Measurements from ENCODE around the gene MIF4GD.
"Not testable (repeated sequence)": the region's sequence is repeated elsewhere in the genome, so short reads cannot be mapped to it uniquely, and the experiment has no call there.

The MIF4GD gene

GRCh38 chr17:75257228-75257627, 13.8 kb downstream of the MIF4GD start:
- DNase-seq: not testable (repeated sequence)

- not testable (repeated sequence) for DNase-seq
Observed at GRCh38 chr17:75255954-75256698, 14.9 kb downstream of the MIF4GD start.

- no peak for DNase-seq
Observed at GRCh38 chr17:75252039-75252816, 18.8 kb downstream of the MIF4GD start.

GRCh38 chr17:75250009-75250471, 21.0 kb downstream of the MIF4GD start:
- no peak for DNase-seq

GRCh38 chr17:75249564-75249963, 21.5 kb downstream of the MIF4GD start:
- DNase-seq: no peak

GRCh38 chr17:75246404-75246803, 24.6 kb downstream of the MIF4GD start:
- no peak for DNase-seq

- DNase-seq: no peak
Observed at GRCh38 chr17:75245011-75245410, 26.0 kb downstream of the MIF4GD start.

GRCh38 chr17:75244133-75244866, 26.7 kb downstream of the MIF4GD start:
- DNase-seq: no peak

- DNase-seq: no peak
Observed at GRCh38 chr17:75242461-75243042, 28.5 kb downstream of the MIF4GD start.

GRCh38 chr17:75241996-75242460, 29.0 kb downstream of the MIF4GD start:
- no peak for DNase-seq

- no peak for DNase-seq
Observed at GRCh38 chr17:75241502-75241901, 29.5 kb downstream of the MIF4GD start.

- DNase-seq: no peak
Observed at GRCh38 chr17:75241143-75241430, 29.9 kb downstream of the MIF4GD start.

- no peak for DNase-seq
Observed at GRCh38 chr17:75240394-75241142, 30.5 kb downstream of the MIF4GD start.

GRCh38 chr17:75239778-75240393, 31.1 kb downstream of the MIF4GD start:
- no peak for DNase-seq

GRCh38 chr17:75239214-75239613, 31.8 kb downstream of the MIF4GD start:
- DNase-seq: no peak

- DNase-seq: peak; percentile 9
Observed at GRCh38 chr17:75238684-75239191, 32.3 kb downstream of the MIF4GD start.

GRCh38 chr17:75238020-75238580, 32.9 kb downstream of the MIF4GD start:
- DNase-seq: no peak

- DNase-seq: no peak
Observed at GRCh38 chr17:75237100-75238014, 33.7 kb downstream of the MIF4GD start.

GRCh38 chr17:75232786-75233185, 38.2 kb downstream of the MIF4GD start:
- DNase-seq: no peak
